Renal cortex interstitium (tissue), 11 donors: Measurements from ENCODE around the gene A2M. TPM values are rescaled to one million over a fixed set of nuclear protein-coding genes. Genes with fewer than 3 reads are reported as not detected.

Source experiments
- DNase-seq, 11 donors: peaks; one replicate each; pipeline ENCODE4 v3.0.0-alpha.2; 2013; ENCODE audit warnings: low read depth in 9 of 11, low spot score in 4 of 11; ENCODE audit errors: extremely low read depth in 1 of 11
- polyA plus RNA-seq, 3 donors: library from polyadenylated mRNA; unstranded; fragments of 120-200 nt; gene quantifications; one replicate each; pipeline ENCODE4 v1.2.1, GENCODE V29; 2013; ENCODE audit not compliant: insufficient read length in 3 of 3

A2M gene
- polyA plus RNA-seq, 3 donors, result 172 to 256 (median 219) TPM

GRCh38 chr12:9106610-9107541 is 8.8 kb downstream of the A2M start:
- DNase-seq, result no peak

- DNase-seq, result no peak
These were observed 9.7 kb downstream of the A2M start for GRCh38 chr12:9106067-9106466.

GRCh38 chr12:9104767-9105423 is 10.8 kb downstream of the A2M start:
- DNase-seq, result no peak

GRCh38 chr12:9104087-9104486 is 11.6 kb downstream of the A2M start:
- no peak for DNase-seq

GRCh38 chr12:9103050-9103849 is 12.5 kb downstream of the A2M start:
- no peak for DNase-seq

GRCh38 chr12:9101018-9101687 is 14.6 kb downstream of the A2M start:
- no peak for DNase-seq

- no peak for DNase-seq
These were observed 16.0 kb downstream of the A2M start for GRCh38 chr12:9099552-9100190.

GRCh38 chr12:9098463-9099026 is 17.2 kb downstream of the A2M start:
- DNase-seq, result no peak

- no peak for DNase-seq
These were observed 17.6 kb downstream of the A2M start for GRCh38 chr12:9098115-9098452.

GRCh38 chr12:9096563-9097176 is 19.0 kb downstream of the A2M start:
- no peak for DNase-seq

GRCh38 chr12:9095322-9095721 is 20.4 kb downstream of the A2M start:
- no peak for DNase-seq

- no peak for DNase-seq
These were observed 21.1 kb downstream of the A2M start for GRCh38 chr12:9094512-9095206.

- no peak for DNase-seq
These were observed 23.7 kb downstream of the A2M start for GRCh38 chr12:9091891-9092598.

- no peak for DNase-seq
These were observed 25.5 kb downstream of the A2M start for GRCh38 chr12:9090220-9090619.

GRCh38 chr12:9087087-9087835 is 28.5 kb downstream of the A2M start:
- DNase-seq, result no peak

- DNase-seq, result no peak
These were observed 29.6 kb downstream of the A2M start for GRCh38 chr12:9086087-9086486.
